Liver (tissue), 9 donors: Measurements from ENCODE around the gene MT1A. TPM values are rescaled to one million over a fixed set of nuclear protein-coding genes. Genes with fewer than 3 reads are reported as not detected.
A peak's percentile ranks its signal among the peaks of the same experiment; 100 is the strongest.

ENCODE experiments used
- DNase-seq: peaks from one replicate; pipeline ENCODE4 v3.0.0-alpha.2; 2017; ENCODE audit warnings: low spot score
- H3K27ac ChIP-seq, 2 donors: one replicate each; pipeline ENCODE4 v1.7.0; 2013; ENCODE audit warnings: inconsistent platforms in 2 of 2, low read length in 2 of 2, control low read depth in 1 of 2, low read depth in 1 of 2, mild to moderate bottlenecking in 1 of 2
- H3K27me3 ChIP-seq, 4 donors: one replicate each; pipeline versions ENCODE4 v1.6.1 to v1.7.0; 2013; ENCODE audit warnings: low read length in 3 of 4, inconsistent platforms in 1 of 4, mild to moderate bottlenecking in 1 of 4, moderate library complexity in 1 of 4; ENCODE audit not compliant: control insufficient read depth in 4 of 4, insufficient read depth in 4 of 4
- H3K36me3 ChIP-seq, 4 donors: one replicate each; pipeline versions ENCODE4 v1.6.1 to v1.7.0; 2013; ENCODE audit warnings: low read length in 3 of 4, mild to moderate bottlenecking in 3 of 4, low read depth in 1 of 4, moderate library complexity in 1 of 4; ENCODE audit not compliant: control insufficient read depth in 4 of 4, insufficient read depth in 3 of 4
- H3K4me1 ChIP-seq, 4 donors: one replicate each; pipeline versions ENCODE4 v1.6.1 to v1.7.0; 2013; ENCODE audit warnings: low read length in 3 of 4, mild to moderate bottlenecking in 3 of 4, moderate library complexity in 1 of 4; ENCODE audit not compliant: control insufficient read depth in 4 of 4, insufficient read depth in 4 of 4
- H3K4me3 ChIP-seq, 3 donors: one replicate each; pipeline versions ENCODE4 v1.6.1 to v1.7.0; 2013; ENCODE audit warnings: low read length in 3 of 3, control low read depth in 1 of 3, low read depth in 1 of 3, mild to moderate bottlenecking in 1 of 3
- H3K9ac ChIP-seq, 2 donors: one replicate each; pipeline ENCODE4 v1.7.0; 2013; ENCODE audit warnings: low read length in 2 of 2, mild to moderate bottlenecking in 2 of 2, moderate library complexity in 2 of 2, control low read depth in 1 of 2, low read depth in 1 of 2
- H3K9me3 ChIP-seq, 4 donors: one replicate each; pipeline versions ENCODE4 v1.6.1 to v1.7.0; 2013; ENCODE audit warnings: low read length in 3 of 4; ENCODE audit not compliant: control insufficient read depth in 4 of 4
- ATF3 ChIP-seq: IDR thresholded peaks from 2 replicates; pipeline ENCODE4 v1.6.1; 2016; ENCODE audit warnings: antibody characterized with exemption
- CTCF ChIP-seq: fragments of 150-350 bp; IDR thresholded peaks from 2 replicates; pipeline ENCODE4 v1.5.1; 2017; ENCODE audit warnings: improper control_type of control experiment, low read depth, low read length; ENCODE audit not compliant: missing input control
- EGR1 ChIP-seq, 2 donors: IDR thresholded peaks; 2 replicates each; pipeline ENCODE4 v1.6.1; 2016 to 2018; ENCODE audit warnings: antibody characterized with exemption in 2 of 2, low read depth in 2 of 2
- FOXA1 ChIP-seq: IDR thresholded peaks from 2 replicates; pipeline ENCODE4 v1.6.1; 2016; ENCODE audit warnings: antibody characterized with exemption
- FOXA2 ChIP-seq: IDR thresholded peaks from 2 replicates; pipeline ENCODE4 v1.6.1; 2016; ENCODE audit warnings: antibody characterized with exemption
- GABPA ChIP-seq, 2 donors: IDR thresholded peaks in 1 of 2; conservative IDR thresholded peaks in 1 of 2; 2 replicates each; pipeline ENCODE4 v1.6.1; 2016; ENCODE audit warnings: antibody characterized with exemption in 2 of 2, mild to moderate bottlenecking in 1 of 2, moderate library complexity in 1 of 2
- HNF4G ChIP-seq: IDR thresholded peaks from 2 replicates; pipeline ENCODE4 v1.6.1; 2016; ENCODE audit warnings: antibody characterized with exemption
- JUND ChIP-seq, 2 donors: IDR thresholded peaks; 2 replicates each; pipeline ENCODE4 v1.6.1; 2016; ENCODE audit warnings: antibody characterized with exemption in 2 of 2
- NR2F2 ChIP-seq: IDR thresholded peaks from 2 replicates; pipeline ENCODE4 v1.6.1; 2016; ENCODE audit warnings: antibody characterized with exemption
- RAD21 ChIP-seq, 2 donors: IDR thresholded peaks; 2 replicates each; pipeline ENCODE4 v1.6.1; 2016; ENCODE audit warnings: antibody characterized with exemption in 2 of 2, mild to moderate bottlenecking in 2 of 2
- REST ChIP-seq: IDR thresholded peaks from 2 replicates; pipeline ENCODE4 v1.6.1; 2016; ENCODE audit warnings: antibody characterized with exemption, mild to moderate bottlenecking
- RXRA ChIP-seq, 2 donors: IDR thresholded peaks; 2 replicates each; pipeline ENCODE4 v1.6.1; 2017 to 2018; ENCODE audit warnings: antibody characterized with exemption in 2 of 2, mild to moderate bottlenecking in 1 of 2
- SP1 ChIP-seq: IDR thresholded peaks from 2 replicates; pipeline ENCODE4 v1.6.1; 2018; ENCODE audit warnings: antibody characterized with exemption, mild to moderate bottlenecking
- TAF1 ChIP-seq: conservative IDR thresholded peaks from 2 replicates; pipeline ENCODE4 v1.6.1; 2016; ENCODE audit warnings: antibody characterized with exemption, mild to moderate bottlenecking
- ZBTB33 ChIP-seq: IDR thresholded peaks from 2 replicates; pipeline ENCODE4 v1.6.1; 2016; ENCODE audit warnings: antibody characterized with exemption
- WGBS: extraction: QIAGEN DNeasy Blood & Tissue Kit; methylation state at CpG from one replicate; pipeline ENCODE4 v1.1.7; 2013; 5-methylcytosine and 5-hydroxymethylcytosine counted together
- polyA plus RNA-seq, 2 donors: library from polyadenylated mRNA; stranded (reverse) in 1 of 2; unstranded in 1 of 2; fragments of 200-250 nt in 1 of 2; fragments of >200 nt in 1 of 2; fragmentation: Nextera tagmentation in 1 of 2; extraction: Ambion mirVana in 1 of 2; gene quantifications; one replicate each; pipeline versions ENCODE4 v1.2.1 to v1.2.3, GENCODE V29; 2013 to 2015
- total RNA-seq, 2 donors: library from RNA; depleted of rRNA; stranded (reverse); fragments of >200 nt; gene quantifications; one replicate each; pipeline ENCODE4 v1.2.3, GENCODE V29; 2014
- donor health status: healthy.
- donor health status: healthy.
- donor health status: healthy.
- donor health status: healthy.
- donor health status: healthy.

The MT1A gene
- total and polyA plus RNA-seq, 4 donors: 10.1 to 511 (median 74.6) TPM

- 35% methylated on average over 4 of the region's 4 CpGs for WGBS
- no peak for DNase-seq
- Histone ChIP-seq H3K4me3 (peak overlapping the region; percentile 60 to 78 (median 77)), H3K4me1 (peaks cover 4 to 19% (median 10%) of the 10 kb centered on the region in 4 donors), H3K9ac (peak overlapping the region; percentile 39 to 83), H3K27ac (peak overlapping the region; percentile 80 to 89), H3K36me3 (no peaks in the 10 kb centered on the region), H3K9me3 (no peaks in the 10 kb centered on the region), H3K27me3 (no peaks in the 10 kb centered on the region)
- TF ChIP-seq TAF1: no peak
- TF ChIP-seq EGR1 (IDR thresholded peaks at IDR 0.05; ENCODE audit: low read depth in 2 of 2): peak in 1 of 2 donors; percentile 10
- TF ChIP-seq JUND (IDR thresholded peaks at IDR 0.05): peak in 1 of 2 donors; percentile 23
- TF ChIP-seq NR2F2: no peak
- TF ChIP-seq HNF4G: peak; percentile 13
- no peak for TF ChIP-seq REST
- TF ChIP-seq RXRA (IDR thresholded peaks at IDR 0.05): peak in 1 of 2 donors; percentile 1
- peak; percentile 4 for TF ChIP-seq ATF3
- TF ChIP-seq CTCF: no peak
These were observed 45.9 kb downstream of the MT1A start for GRCh38 chr16:56684256-56684925.

- Histone ChIP-seq H3K9me3 (no peaks in the 10 kb centered on the region), H3K4me1 (peaks cover 4 to 19% (median 10%) of the 10 kb centered on the region in 4 donors), H3K9ac (no peak overlapping the region), H3K27ac (peak overlapping the region; percentile 80 to 89), H3K27me3 (no peaks in the 10 kb centered on the region), H3K4me3 (peak overlapping the region in 2 of 3 donors; percentile 60 to 77), H3K36me3 (no peaks in the 10 kb centered on the region)
- 39% methylated on average over 4 of the region's 4 CpGs for WGBS
- no peak for DNase-seq
- no peak for TF ChIP-seq CTCF
- no peak for TF ChIP-seq FOXA2
- peak; percentile 59 for TF ChIP-seq REST
- no peak for TF ChIP-seq GABPA (IDR thresholded peaks at IDR 0.05 in 1 of 2, conservative IDR thresholded peaks at IDR 0.05 in 1 of 2)
- peak in 1 of 2 donors; percentile 86 for TF ChIP-seq RXRA (IDR thresholded peaks at IDR 0.05)
- peak; percentile 89 for TF ChIP-seq TAF1
- TF ChIP-seq NR2F2: no peak
- peak in 1 of 2 donors; percentile 43 for TF ChIP-seq EGR1 (IDR thresholded peaks at IDR 0.05; ENCODE audit: low read depth in 2 of 2)
- TF ChIP-seq FOXA1: no peak
- peak; percentile 52 for TF ChIP-seq SP1
- TF ChIP-seq RAD21 (IDR thresholded peaks at IDR 0.05): peak in 1 of 2 donors; percentile 14
- peak; percentile 28 to 50 for TF ChIP-seq JUND (IDR thresholded peaks at IDR 0.05)
- peak; percentile 63 for TF ChIP-seq ZBTB33
- TF ChIP-seq HNF4G: peak; percentile 10
These were observed 46.6 kb downstream of the MT1A start for GRCh38 chr16:56684926-56685590.
